Parathyroid adenoma (tissue), 2 donors: Measurements from ENCODE around the gene WSCD2.
A peak's percentile ranks its signal among the peaks of the same experiment; 100 is the strongest.

Experiments
- H2AFZ ChIP-seq: fragments of 300-600 bp; sonication (generic); one replicate; pipeline ENCODE4 v1.7.0; 2017; ENCODE audit warnings: antibody characterized with exemption, mild to moderate bottlenecking
- H3K27ac ChIP-seq: fragments of 300-600 bp; sonication (generic); one replicate; pipeline ENCODE4 v1.7.0; 2017
- H3K27me3 ChIP-seq: fragments of 300-600 bp; sonication (generic); one replicate; pipeline ENCODE4 v1.7.0; 2017; ENCODE audit warnings: low read length; ENCODE audit not compliant: control insufficient read depth, insufficient read depth
- H3K36me3 ChIP-seq: fragments of 300-600 bp; sonication (generic); one replicate; pipeline ENCODE4 v1.7.0; 2017; ENCODE audit warnings: low read length; ENCODE audit not compliant: control insufficient read depth, insufficient read depth
- H3K4me1 ChIP-seq: fragments of 300-600 bp; sonication (generic); one replicate; pipeline ENCODE4 v1.7.0; 2017; ENCODE audit warnings: control low read depth
- H3K4me2 ChIP-seq: fragments of 300-600 bp; sonication (generic); one replicate; pipeline ENCODE4 v1.7.0; 2017; ENCODE audit warnings: low read length
- H3K4me3 ChIP-seq: fragments of 300-600 bp; sonication (generic); one replicate; pipeline ENCODE4 v1.7.0; 2017; ENCODE audit warnings: low read depth, low read length
- H3K79me2 ChIP-seq: fragments of 300-600 bp; sonication (generic); one replicate; pipeline ENCODE4 v1.7.0; 2017; ENCODE audit warnings: control low read depth
- H3K9ac ChIP-seq: fragments of 300-600 bp; sonication (generic); one replicate; pipeline ENCODE4 v1.7.0; 2017; ENCODE audit warnings: mild to moderate bottlenecking
- H3K9me3 ChIP-seq: fragments of 300-600 bp; sonication (generic); one replicate; pipeline ENCODE4 v1.7.0; 2017; ENCODE audit warnings: low read length; ENCODE audit not compliant: control insufficient read depth
- TF ChIP-seq, protein P1 (sequence below): fragments of 300-600 bp; sonication (generic); IDR thresholded peaks from one replicate; pipeline ENCODE4 v1.7.0; 2017; ENCODE audit warnings: antibody characterized with exemption, mild to moderate bottlenecking
- donor health status: primary hyperparathyroidism.

The WSCD2 gene

DNA sequence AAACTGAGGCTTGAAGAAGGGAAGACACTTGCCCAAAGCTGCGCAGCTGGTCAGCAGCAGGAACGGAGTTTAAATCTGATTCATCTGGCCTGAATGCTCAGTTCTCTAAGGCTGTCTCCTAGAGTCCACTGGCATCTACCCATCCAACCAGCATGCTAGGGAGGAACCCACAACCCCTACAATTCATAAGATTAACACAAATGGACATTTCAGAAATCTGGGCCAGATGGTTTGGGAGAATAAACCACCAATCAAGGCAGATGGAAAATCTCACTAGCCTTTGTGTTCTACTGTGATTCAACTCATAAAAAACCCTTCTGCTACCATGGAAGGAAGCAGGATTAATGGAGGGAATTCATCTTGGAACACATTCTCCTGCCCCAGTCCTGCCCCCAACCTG, 67.8 kb downstream of the WSCD2 start:
- Histone ChIP-seq H3K79me2 (no peaks in the 10 kb centered on the region), H3K9ac (no peak overlapping the region), H2AFZ (no peak overlapping the region), H3K36me3 (no peaks in the 10 kb centered on the region), H3K27me3 (no peaks in the 10 kb centered on the region), H3K9me3 (no peaks in the 10 kb centered on the region), H3K4me3 (no peak overlapping the region), H3K4me2 (no peak overlapping the region), H3K27ac (no peak overlapping the region), H3K4me1 (peaks cover 10% of the 10 kb centered on the region)
- TF ChIP-seq, protein P1, sequence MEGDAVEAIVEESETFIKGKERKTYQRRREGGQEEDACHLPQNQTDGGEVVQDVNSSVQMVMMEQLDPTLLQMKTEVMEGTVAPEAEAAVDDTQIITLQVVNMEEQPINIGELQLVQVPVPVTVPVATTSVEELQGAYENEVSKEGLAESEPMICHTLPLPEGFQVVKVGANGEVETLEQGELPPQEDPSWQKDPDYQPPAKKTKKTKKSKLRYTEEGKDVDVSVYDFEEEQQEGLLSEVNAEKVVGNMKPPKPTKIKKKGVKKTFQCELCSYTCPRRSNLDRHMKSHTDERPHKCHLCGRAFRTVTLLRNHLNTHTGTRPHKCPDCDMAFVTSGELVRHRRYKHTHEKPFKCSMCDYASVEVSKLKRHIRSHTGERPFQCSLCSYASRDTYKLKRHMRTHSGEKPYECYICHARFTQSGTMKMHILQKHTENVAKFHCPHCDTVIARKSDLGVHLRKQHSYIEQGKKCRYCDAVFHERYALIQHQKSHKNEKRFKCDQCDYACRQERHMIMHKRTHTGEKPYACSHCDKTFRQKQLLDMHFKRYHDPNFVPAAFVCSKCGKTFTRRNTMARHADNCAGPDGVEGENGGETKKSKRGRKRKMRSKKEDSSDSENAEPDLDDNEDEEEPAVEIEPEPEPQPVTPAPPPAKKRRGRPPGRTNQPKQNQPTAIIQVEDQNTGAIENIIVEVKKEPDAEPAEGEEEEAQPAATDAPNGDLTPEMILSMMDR, result no peak

- TF ChIP-seq, protein P1, result no peak
- Histone ChIP-seq H3K4me3 (no peak overlapping the region), H3K4me1 (peaks cover 12% of the 10 kb centered on the region), H3K4me2 (no peak overlapping the region), H2AFZ (no peak overlapping the region), H3K9me3 (no peaks in the 10 kb centered on the region), H3K79me2 (no peaks in the 10 kb centered on the region), H3K36me3 (no peaks in the 10 kb centered on the region), H3K27me3 (no peaks in the 10 kb centered on the region), H3K27ac (no peak overlapping the region), H3K9ac (no peak overlapping the region)
Measured at GRCh38 chr12:108198043-108198442, 69.0 kb downstream of the WSCD2 start.

- Histone ChIP-seq H3K27ac (no peak overlapping the region), H3K4me3 (no peak overlapping the region), H3K27me3 (no peaks in the 10 kb centered on the region), H3K9me3 (no peaks in the 10 kb centered on the region), H3K79me2 (no peaks in the 10 kb centered on the region), H3K4me2 (no peak overlapping the region), H2AFZ (no peak overlapping the region), H3K9ac (no peak overlapping the region), H3K36me3 (no peaks in the 10 kb centered on the region), H3K4me1 (peaks cover 12% of the 10 kb centered on the region)
- TF ChIP-seq, protein P1, result no peak
Measured at GRCh38 chr12:108199106-108199505, 70.0 kb downstream of the WSCD2 start.

DNA sequence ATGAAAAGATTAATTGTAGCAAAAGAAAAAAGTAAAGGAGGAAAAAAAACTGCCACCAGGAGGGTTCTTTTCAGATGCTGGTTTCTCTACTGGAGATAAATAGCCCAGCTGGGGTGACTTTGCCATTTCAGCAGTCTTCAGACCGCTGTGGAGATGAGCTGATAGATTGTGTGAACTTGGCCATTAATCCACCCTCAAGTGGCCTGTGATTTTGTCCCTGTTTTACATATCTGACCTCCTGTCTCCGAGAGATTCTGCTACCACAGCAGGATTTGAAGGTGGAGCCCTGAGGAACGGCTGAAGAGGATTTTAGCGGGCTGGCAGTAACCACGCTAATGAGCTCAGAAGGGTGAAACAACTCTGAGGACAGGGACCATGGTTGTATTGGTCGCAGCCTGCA, 72.7 kb downstream of the WSCD2 start:
- H2AFZ ChIP-seq, result peak overlapping the region; percentile 22

More for the DNA sequence above, 72.7 kb downstream of the WSCD2 start:
- no peaks in the 10 kb centered on the region for H3K36me3 ChIP-seq
- peak overlapping the region; percentile 45 for H3K27ac ChIP-seq
- H3K79me2 ChIP-seq, result no peaks in the 10 kb centered on the region
- no peaks in the 10 kb centered on the region for H3K27me3 ChIP-seq
- H3K9ac ChIP-seq, result no peak overlapping the region
- H3K4me1 ChIP-seq, result peaks cover 12% of the 10 kb centered on the region
- no peaks in the 10 kb centered on the region for H3K9me3 ChIP-seq
- H3K4me2 ChIP-seq, result no peak overlapping the region
- TF ChIP-seq, protein P1, result peak; percentile 9
- no peak overlapping the region for H3K4me3 ChIP-seq
